Thymus (tissue), 11 donors: ENCODE results near the gene RNF26. TPM values are rescaled to one million over a fixed set of nuclear protein-coding genes. Genes with fewer than 3 reads are reported as not detected.

ENCODE experiments used
- DNase-seq, 9 donors: peaks; one replicate each; pipeline ENCODE4 v3.0.0-alpha.2; 2013; ENCODE audit warnings: low spot score in 9 of 9, low read depth in 6 of 9, missing footprints in 1 of 9
- H3K27ac ChIP-seq, 2 donors: one replicate each; pipeline ENCODE4 v1.5.1; 2013; ENCODE audit warnings: control low read depth in 1 of 2, low read depth in 1 of 2, low read length in 1 of 2, mild to moderate bottlenecking in 1 of 2, moderate library complexity in 1 of 2
- H3K27me3 ChIP-seq, 2 donors: one replicate each; pipeline ENCODE4 v1.5.1; 2013; ENCODE audit warnings: low read length in 1 of 2; ENCODE audit not compliant: control insufficient read depth in 2 of 2, insufficient read depth in 1 of 2
- H3K36me3 ChIP-seq, 2 donors: one replicate each; pipeline ENCODE4 v1.5.1; 2013; ENCODE audit warnings: low read length in 1 of 2, mild to moderate bottlenecking in 1 of 2, moderate library complexity in 1 of 2; ENCODE audit not compliant: control insufficient read depth in 2 of 2, insufficient read depth in 2 of 2
- H3K4me1 ChIP-seq, 2 donors: one replicate each; pipeline ENCODE4 v1.5.1; 2013; ENCODE audit warnings: low read length in 2 of 2; ENCODE audit not compliant: control insufficient read depth in 2 of 2, insufficient read depth in 2 of 2
- H3K4me3 ChIP-seq, 2 donors: one replicate each; pipeline ENCODE4 v1.5.1; 2013; ENCODE audit warnings: low read length in 2 of 2, control low read depth in 1 of 2, mild to moderate bottlenecking in 1 of 2
- H3K9me3 ChIP-seq, 2 donors: one replicate each; pipeline ENCODE4 v1.5.1; 2013; ENCODE audit warnings: low read length in 1 of 2, mild to moderate bottlenecking in 1 of 2; ENCODE audit not compliant: control insufficient read depth in 2 of 2, insufficient read depth in 1 of 2
- WGBS: extraction: QIAGEN DNeasy Blood & Tissue Kit; methylation state at CpG from one replicate; pipeline ENCODE4 v1.1.7; 2013; 5-methylcytosine and 5-hydroxymethylcytosine counted together
- polyA plus RNA-seq: library from polyadenylated mRNA; stranded (reverse); fragments of 200-250 nt; gene quantifications from one replicate; pipeline ENCODE4 v1.2.3, GENCODE V29; 2013
- total RNA-seq: library from RNA; stranded (reverse); fragments of 120-200 nt; gene quantifications from one replicate; pipeline ENCODE4 v1.2.4, GENCODE V29; 2013
- donor health status: healthy.

The RNF26 gene
- total and polyA plus RNA-seq, 2 donors = 2.7 to 9.0 TPM

DNA sequence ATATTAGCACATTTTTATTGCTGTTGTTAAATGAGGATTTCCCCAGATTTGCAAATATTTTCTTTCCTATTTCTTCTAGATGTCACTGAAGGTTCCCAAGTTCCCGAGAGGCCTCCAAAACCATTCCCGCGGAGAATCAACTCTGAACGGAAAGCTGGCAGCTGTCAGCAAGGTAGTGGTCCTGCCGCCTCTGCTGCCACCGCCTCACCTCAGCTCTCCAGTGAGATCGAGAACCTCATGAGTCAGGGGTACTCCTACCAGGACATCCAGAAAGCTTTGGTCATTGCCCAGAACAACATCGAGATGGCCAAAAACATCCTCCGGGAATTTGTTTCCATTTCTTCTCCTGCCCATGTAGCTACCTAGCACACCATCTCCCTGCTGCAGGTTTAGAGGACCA is 34.9 kb upstream of the RNF26 start:
- DNase-seq = no peak
- 98% methylated on average over 9 of the region's 9 CpGs for WGBS
- H3K27ac ChIP-seq = no peak overlapping the region
- H3K4me1 ChIP-seq = peaks cover 17 to 19% of the 10 kb centered on the region in 2 donors
- no peaks in the 10 kb centered on the region for H3K9me3 ChIP-seq
- H3K27me3 ChIP-seq = no peaks in the 10 kb centered on the region
- no peak overlapping the region for H3K4me3 ChIP-seq
- H3K36me3 ChIP-seq = peaks cover 50 to 83% of the 10 kb centered on the region in 2 donors

DNA sequence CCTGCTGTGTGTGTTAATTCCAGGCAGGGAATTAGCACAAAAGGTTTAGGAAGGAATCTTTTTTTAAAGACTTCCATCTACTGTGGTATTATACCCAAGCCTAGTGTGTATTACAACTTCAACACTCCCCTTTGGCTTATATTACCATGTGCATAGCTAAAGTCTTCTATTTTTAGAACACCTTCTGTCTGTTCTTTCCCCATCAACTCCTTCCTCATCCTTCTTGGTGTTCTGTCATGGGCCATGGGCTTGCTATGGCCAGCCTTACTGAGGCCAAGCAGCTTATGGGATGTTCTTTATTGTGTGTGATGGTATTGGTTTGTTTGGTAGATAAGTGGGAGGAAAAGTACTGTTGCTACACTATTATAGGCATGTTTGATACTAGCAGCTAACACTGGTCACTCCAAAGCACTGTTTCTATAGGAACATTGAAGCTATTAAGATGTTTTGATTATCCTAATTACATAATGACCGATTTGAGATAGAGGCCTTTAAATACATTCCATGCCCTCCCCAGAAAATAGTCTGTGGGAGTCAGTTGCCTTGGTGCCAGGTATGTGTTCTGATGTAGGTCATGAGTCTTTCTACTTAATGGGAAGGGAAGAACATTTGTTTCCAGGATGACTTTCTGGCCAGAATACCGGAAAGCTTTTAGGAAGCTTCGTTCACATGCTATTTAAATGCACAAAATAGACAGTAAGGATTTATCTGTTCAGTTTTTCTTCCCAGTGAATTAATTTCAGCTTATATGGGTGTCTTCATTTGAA is 33.9 kb upstream of the RNF26 start:
- peaks cover 50 to 80% of the 10 kb centered on the region in 2 donors for H3K36me3 ChIP-seq
- no peak for DNase-seq
- no peak overlapping the region for H3K27ac ChIP-seq
- H3K27me3 ChIP-seq = no peaks in the 10 kb centered on the region
- H3K4me1 ChIP-seq = peaks cover 24 to 28% of the 10 kb centered on the region in 2 donors
- WGBS = 98% methylated on average over 3 of the region's 3 CpGs
- H3K4me3 ChIP-seq = no peak overlapping the region
- no peaks in the 10 kb centered on the region for H3K9me3 ChIP-seq

DNA sequence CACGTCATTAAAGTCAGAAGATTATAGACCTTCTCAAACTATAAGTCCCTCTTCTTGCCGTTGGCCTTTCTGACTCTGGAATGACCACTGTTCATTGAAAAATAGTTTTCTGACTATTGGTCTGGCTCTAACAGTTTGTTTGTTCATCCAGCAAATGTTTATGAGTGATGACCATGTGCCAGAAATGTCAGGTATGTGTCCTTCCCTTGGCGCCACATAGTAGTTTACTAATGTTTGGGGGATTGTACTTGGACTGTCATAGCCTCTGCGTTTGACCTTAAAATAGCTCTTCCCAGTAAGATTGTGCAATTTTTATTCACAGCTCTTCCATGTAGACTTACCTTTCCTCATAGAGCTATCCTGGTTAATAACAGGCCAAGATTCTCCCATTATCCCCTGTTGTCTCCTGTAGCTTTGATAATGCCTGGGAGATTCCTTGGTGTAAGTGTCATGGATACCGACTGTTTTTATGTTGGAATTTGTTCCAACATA is 31.1 kb upstream of the RNF26 start:
- Histone ChIP-seq H3K4me3 (no peak overlapping the region), H3K4me1 (peaks cover 41 to 49% of the 10 kb centered on the region in 2 donors), H3K27me3 (no peaks in the 10 kb centered on the region), H3K27ac (no peak overlapping the region), H3K36me3 (peaks cover 39 to 62% of the 10 kb centered on the region in 2 donors), H3K9me3 (peaks cover 0 to 6% of the 10 kb centered on the region in 2 donors)
- 97% methylated on average over 5 of the region's 5 CpGs for WGBS
- no peak for DNase-seq

DNA sequence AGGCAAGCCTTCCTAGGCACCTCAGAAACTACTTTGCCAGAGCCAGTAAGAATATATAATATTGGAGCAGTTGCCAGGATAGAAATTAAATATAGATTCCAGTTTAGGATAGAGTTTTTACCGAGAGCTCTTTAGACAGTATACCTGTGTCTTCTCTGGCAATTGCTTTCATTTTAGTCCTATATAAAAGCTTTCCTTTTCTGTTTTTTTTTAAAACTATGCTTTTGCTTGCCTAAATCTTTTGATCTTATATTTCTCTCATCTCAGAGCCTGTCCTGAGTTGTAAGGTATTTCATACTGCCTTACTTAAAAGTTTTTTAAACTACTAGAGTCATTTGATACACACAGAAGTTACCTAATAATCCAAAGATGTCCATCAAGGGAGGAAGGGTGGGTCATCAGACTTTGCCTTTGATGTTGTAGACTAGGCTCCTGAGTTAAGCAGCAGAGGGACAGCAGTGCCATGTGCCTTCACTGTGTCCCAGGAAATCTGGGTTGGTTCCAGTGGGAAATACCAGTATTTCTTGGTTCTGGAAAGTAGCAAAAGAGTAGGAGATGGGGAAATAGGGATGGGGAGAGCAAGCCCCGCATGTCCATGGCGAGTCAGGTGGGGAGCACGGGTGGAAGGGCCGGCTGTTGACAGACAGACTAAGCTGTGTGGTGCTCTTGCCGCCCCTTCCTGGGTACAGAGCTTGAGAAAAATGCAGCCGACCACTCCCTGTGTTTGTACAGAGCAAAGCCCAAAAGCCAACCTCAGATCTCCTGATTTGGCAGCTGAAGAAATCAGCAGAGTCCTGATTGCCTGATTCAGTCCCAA is 28.6 kb upstream of the RNF26 start:
- Histone ChIP-seq H3K27ac (peak overlapping the region; percentile 72 to 87), H3K4me3 (no peak overlapping the region), H3K9me3 (peaks cover 0 to 6% of the 10 kb centered on the region in 2 donors), H3K4me1 (peaks cover 41 to 46% of the 10 kb centered on the region in 2 donors), H3K36me3 (peaks cover 24 to 49% of the 10 kb centered on the region in 2 donors), H3K27me3 (no peaks in the 10 kb centered on the region)
- peak in 1 of 9 donors; percentile 40 for DNase-seq
- WGBS = 83% methylated on average over 7 of the region's 7 CpGs

DNA sequence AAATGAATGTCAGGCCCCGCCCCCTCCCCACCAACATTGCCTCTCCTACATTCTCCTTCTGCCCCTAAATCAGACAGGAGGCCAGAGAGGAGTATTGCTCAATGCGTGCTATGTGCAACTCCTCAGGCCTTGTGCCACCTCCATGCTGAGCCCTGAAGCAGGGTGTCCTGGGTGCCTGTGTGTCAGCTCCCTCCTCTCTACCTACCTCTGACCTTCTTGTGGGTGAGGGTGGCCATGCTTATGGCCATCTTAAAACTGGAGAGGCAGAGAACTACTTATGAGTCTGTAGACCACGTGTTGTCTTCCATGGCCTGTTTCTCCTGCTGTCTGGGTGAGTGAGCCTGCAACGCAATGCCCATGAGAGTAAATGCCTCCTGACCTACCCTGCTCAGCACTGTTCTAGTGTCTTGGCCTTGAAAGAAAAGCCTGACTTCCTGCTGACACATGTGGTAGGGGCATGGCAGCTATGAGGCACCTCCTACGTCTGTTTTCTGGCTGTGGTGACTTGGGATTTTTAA is 27.9 kb upstream of the RNF26 start:
- 59% methylated on average over 5 of the region's 5 CpGs for WGBS
- H3K27me3 ChIP-seq = no peaks in the 10 kb centered on the region
- H3K4me3 ChIP-seq = no peak overlapping the region
- H3K9me3 ChIP-seq = peaks cover 0 to 6% of the 10 kb centered on the region in 2 donors
- peak in 4 of 9 donors; percentile 54 to 80 (median 66) for DNase-seq
- H3K27ac ChIP-seq = peak overlapping the region; percentile 72 to 87
- H3K4me1 ChIP-seq = peaks cover 37 to 46% of the 10 kb centered on the region in 2 donors
- H3K36me3 ChIP-seq = peaks cover 31 to 43% of the 10 kb centered on the region in 2 donors

DNA sequence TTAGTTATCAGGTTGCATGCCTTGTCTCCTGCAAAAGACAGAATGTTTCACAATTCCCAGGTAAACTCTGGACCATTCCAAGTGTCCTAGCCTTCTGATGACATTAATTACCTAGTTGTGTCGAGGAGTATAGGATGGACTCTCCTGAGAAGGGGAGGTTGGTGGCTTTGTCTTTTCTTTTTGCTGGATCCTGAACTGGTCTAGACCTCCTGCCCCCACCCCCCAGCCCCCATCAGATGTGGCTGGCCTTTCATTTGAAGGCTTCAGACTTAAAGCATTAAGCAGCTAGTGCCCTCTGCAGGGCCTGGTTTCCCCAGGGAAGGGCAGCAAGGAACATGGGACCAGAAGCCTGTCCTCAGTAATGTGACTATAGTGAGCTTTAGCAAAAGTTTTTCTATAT is 27.1 kb upstream of the RNF26 start:
- Histone ChIP-seq H3K9me3 (peaks cover 0 to 6% of the 10 kb centered on the region in 2 donors), H3K27ac (peak overlapping the region; percentile 72 to 73), H3K36me3 (peaks cover 31 to 40% of the 10 kb centered on the region in 2 donors), H3K27me3 (peaks cover 0 to 2% of the 10 kb centered on the region in 2 donors), H3K4me1 (peaks cover 31 to 39% of the 10 kb centered on the region in 2 donors), H3K4me3 (no peak overlapping the region)
- no peak for DNase-seq
- WGBS = 62% methylated on average over 1 of the region's 1 CpG

DNA sequence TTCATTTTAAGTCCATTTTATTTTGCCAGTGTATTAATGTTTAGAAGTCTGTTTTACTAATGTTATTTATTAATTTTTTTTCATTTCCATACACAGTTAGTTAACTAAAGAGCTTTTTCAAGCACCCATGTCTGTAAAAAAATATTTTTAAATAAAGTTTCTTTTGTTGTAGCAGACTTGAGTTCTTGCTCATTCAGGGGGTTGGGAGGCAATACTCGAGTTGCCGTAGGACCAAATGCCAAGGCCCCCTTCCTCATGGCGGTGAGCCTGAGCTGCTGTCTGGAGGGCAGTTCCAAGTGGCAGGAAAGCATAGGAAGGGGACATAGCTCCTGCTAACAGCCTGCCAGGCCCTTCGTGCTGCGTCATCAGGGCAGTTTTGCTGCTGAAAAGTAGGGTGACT is 26.4 kb upstream of the RNF26 start:
- no peak overlapping the region for H3K4me3 ChIP-seq
- peaks cover 0 to 2% of the 10 kb centered on the region in 2 donors for H3K27me3 ChIP-seq
- H3K4me1 ChIP-seq = peaks cover 27 to 34% of the 10 kb centered on the region in 2 donors
- WGBS = 97% methylated on average over 5 of the region's 5 CpGs
- H3K36me3 ChIP-seq = peaks cover 27 to 32% of the 10 kb centered on the region in 2 donors
- no peak for DNase-seq
- H3K9me3 ChIP-seq = peaks cover 0 to 6% of the 10 kb centered on the region in 2 donors
- no peak overlapping the region for H3K27ac ChIP-seq

DNA sequence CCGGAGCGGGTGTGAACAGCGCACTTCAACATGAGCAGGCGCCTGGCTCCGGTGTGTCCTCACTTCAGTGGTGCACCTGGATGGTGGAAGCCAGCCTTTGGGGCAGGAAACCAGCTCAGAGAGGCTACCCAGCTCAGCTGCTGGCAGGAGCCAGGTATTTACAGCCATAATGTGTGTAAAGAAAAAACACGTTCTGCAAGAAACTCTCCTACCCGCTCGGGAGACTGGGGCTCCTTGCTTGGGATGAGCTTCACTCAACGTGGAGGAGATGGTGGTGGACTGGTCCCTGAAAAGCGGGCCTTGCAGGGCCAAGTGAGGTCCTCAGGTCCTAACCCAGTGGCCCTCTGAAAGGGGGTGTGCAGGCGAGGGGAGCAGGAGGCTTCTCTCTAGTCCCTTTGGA is 24.9 kb upstream of the RNF26 start:
- 93% methylated on average over 11 of the region's 11 CpGs for WGBS
- Histone ChIP-seq H3K27ac (no peak overlapping the region), H3K27me3 (peaks cover 0 to 3% of the 10 kb centered on the region in 2 donors), H3K4me1 (peaks cover 27 to 38% of the 10 kb centered on the region in 2 donors), H3K4me3 (no peak overlapping the region), H3K9me3 (peaks cover 0 to 7% of the 10 kb centered on the region in 2 donors), H3K36me3 (peaks cover 14 to 18% of the 10 kb centered on the region in 2 donors)
- DNase-seq = peak in 1 of 9 donors; percentile 24
